ENCODE data around the gene LRRC10B.

DNA sequence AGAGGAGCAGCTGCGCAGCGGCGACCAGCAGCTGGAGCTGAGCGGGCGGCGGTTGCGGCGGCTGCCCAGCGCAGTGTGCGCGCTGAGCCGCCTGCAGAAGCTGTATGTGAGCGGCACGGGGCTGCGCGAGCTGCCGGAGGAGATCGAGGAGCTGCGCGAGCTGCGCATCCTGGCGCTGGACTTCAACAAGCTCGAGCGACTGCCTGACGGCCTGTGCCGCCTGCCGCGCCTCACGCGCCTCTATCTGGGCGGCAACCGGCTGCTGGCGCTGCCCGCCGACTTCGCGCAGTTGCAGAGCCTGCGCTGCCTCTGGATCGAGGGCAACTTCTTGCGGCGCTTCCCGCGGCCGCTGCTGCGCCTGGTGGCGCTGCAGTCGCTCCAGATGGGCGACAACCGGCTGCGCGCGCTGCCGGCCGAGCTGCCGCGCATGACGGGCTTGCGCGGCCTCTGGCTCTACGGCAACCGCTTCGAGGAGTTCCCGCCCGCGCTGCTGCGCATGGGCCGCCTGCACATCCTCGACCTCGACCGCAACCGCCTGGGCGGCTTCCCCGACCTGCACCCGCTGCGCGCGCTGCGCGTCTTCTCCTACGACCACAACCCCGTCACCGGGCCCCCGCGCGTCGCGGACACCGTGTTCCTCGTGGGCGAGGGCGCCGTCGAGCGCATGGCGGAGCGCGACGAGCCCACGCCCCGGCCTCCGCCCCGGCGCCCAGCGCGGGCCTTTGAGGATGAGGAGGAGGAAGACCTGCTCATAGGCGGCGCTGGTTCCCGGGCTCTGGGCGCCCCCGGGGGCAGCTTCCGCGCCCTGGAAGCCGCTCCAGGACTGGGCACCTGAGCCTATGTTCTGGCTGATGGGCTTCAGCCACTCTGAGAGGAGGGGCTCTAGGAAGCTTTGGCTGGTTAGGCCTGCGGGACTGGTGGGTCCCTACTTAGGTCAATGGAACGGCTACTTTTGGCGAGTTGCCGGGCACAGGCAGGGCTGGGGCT, 787 bp downstream of the LRRC10B start:
- TF ChIP-seq, protein P1, sequence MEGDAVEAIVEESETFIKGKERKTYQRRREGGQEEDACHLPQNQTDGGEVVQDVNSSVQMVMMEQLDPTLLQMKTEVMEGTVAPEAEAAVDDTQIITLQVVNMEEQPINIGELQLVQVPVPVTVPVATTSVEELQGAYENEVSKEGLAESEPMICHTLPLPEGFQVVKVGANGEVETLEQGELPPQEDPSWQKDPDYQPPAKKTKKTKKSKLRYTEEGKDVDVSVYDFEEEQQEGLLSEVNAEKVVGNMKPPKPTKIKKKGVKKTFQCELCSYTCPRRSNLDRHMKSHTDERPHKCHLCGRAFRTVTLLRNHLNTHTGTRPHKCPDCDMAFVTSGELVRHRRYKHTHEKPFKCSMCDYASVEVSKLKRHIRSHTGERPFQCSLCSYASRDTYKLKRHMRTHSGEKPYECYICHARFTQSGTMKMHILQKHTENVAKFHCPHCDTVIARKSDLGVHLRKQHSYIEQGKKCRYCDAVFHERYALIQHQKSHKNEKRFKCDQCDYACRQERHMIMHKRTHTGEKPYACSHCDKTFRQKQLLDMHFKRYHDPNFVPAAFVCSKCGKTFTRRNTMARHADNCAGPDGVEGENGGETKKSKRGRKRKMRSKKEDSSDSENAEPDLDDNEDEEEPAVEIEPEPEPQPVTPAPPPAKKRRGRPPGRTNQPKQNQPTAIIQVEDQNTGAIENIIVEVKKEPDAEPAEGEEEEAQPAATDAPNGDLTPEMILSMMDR (IDR thresholded peaks at IDR 0.05) = peak in 5 of 6 experiments; percentile 2 to 71 (median 65)
- TF ChIP-seq POLR2A (IDR thresholded peaks at IDR 0.05) = no peak
